ENCODE data around the gene VEGFB. TPM values are rescaled to one million over a fixed set of nuclear protein-coding genes. Genes with fewer than 3 reads are reported as not detected.
A peak's percentile ranks its signal among the peaks of the same experiment; 100 is the strongest.

VEGFB gene
- polyA plus RNA-seq, 2 of the 4 experiments (the other 2 are of a cell fraction), result 6.8 to 26.5 TPM

- ChIA-PET CTCF (interaction anchor here (1.0 to 20.5 kb wide), 9 partner anchors 9 to 437 kb away, joined by 3 to 448 read pairs (median 3); partner anchors contain the start of genes CATSPERZ, ESRRA, PLCB3 and PPP1R14B), POLR2A (no interaction called here)
- ATAC-seq (no peak), FAIRE-seq (no peak), DNase-seq (ENCODE audit: low read depth in 1 of 2, low spot score in 1 of 2) (no peak)
- WGBS (ENCODE audit: missing lambda C conversion rate), result 90% methylated on average over 15 of the region's 15 CpGs
- TF ChIP-seq ATOH8 (CRISPR knock-in tag; IDR thresholded peaks at IDR 0.05; ENCODE audit: low read depth) (no peak), CHD4 (IDR thresholded peaks at IDR 0.05; ENCODE audit: borderline replicate concordance) (no peak), HOXA7 (CRISPR knock-in tag; IDR thresholded peaks at IDR 0.05) (no peak), BCL3 (IDR thresholded peaks at IDR 0.05) (no peak), SREBF2 (IDR thresholded peaks at IDR 0.05) (no peak)
- Histone ChIP-seq H3K27ac (peak overlapping the region in 1 of 2 experiments; percentile 84; a peak in 3 of 6 replicates), H3K4me3 (no peak overlapping the region), H3K4me1 (peaks cover 41% of the 10 kb centered on the region), H3K9me3 (no peaks in the 10 kb centered on the region), H3K4me2 (no peak overlapping the region)
These were observed 40.8 kb downstream of the VEGFB start for GRCh38 chr11:64275031-64275800.

DNA sequence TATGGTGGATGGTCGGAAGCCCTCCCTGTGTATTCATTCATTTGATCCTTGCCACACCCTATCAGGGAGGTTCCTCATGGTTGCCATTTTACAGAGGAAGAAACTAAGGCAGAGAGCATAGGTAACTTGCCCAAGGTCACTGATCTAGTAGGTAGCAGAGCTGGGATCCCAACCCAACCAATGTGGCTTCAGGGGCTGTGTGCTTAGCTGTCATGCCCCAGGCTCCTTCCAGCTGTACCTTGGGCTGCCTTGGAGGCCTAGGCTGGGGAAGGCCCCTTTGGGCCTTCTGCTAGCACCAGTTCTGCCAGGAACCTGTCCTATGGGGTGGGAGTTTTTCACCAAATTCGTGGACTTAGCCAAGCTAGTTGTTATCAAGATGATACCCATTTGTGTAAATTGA is 41.5 kb downstream of the VEGFB start:
- H3K9me3 ChIP-seq, result no peaks in the 10 kb centered on the region
- WGBS (ENCODE audit: missing lambda C conversion rate), result 76% methylated on average over 2 of the region's 2 CpGs
- H3K4me2 ChIP-seq, result no peak overlapping the region; the same call in 2 of the 3 replicates
- no peak for DNase-seq (ENCODE audit: low read depth in 1 of 2, low spot score in 1 of 2)
- no peak overlapping the region for H3K4me3 ChIP-seq
- H3K27ac ChIP-seq, result peak overlapping the region in 1 of 2 experiments; percentile 84; a peak in 4 of 6 replicates
- POLR2A ChIA-PET, result interaction anchor here (1.3 kb wide), 1 partner anchor 9 kb away, joined by 6 read pairs; no protein-coding TSS in a partner anchor
- FAIRE-seq, result no peak
- CTCF ChIA-PET, result interaction anchor here (0.8 to 20.5 kb wide), 12 partner anchors 11 to 438 kb away, joined by 3 to 448 read pairs (median 4); partner anchors contain the start of genes CATSPERZ, ESRRA, PLCB3 and PPP1R14B
- H3K4me1 ChIP-seq, result peaks cover 41% of the 10 kb centered on the region
- TF ChIP-seq JUNB (IDR thresholded peaks at IDR 0.05) (no peak), KDM1A (IDR thresholded peaks at IDR 0.05; ENCODE audit: low read depth) (no peak), HES2 (IDR thresholded peaks at IDR 0.05) (no peak), CEBPB (IDR thresholded peaks at IDR 0.05) (no peak), HOXB5 (CRISPR knock-in tag; IDR thresholded peaks at IDR 0.05) (no peak), TP53 (CRISPR knock-in tag; IDR thresholded peaks at IDR 0.05) (no peak), KDM5A (IDR thresholded peaks at IDR 0.05) (no peak), HEYL (CRISPR knock-in tag; IDR thresholded peaks at IDR 0.05) (no peak), ZNF302 (CRISPR knock-in tag; IDR thresholded peaks at IDR 0.05) (no peak), PBX3 (IDR thresholded peaks at IDR 0.05) (no peak), ZFP36 (IDR thresholded peaks at IDR 0.05; ENCODE audit: borderline replicate concordance, partially characterized antibody) (no peak)
- no peak for ATAC-seq

DNA sequence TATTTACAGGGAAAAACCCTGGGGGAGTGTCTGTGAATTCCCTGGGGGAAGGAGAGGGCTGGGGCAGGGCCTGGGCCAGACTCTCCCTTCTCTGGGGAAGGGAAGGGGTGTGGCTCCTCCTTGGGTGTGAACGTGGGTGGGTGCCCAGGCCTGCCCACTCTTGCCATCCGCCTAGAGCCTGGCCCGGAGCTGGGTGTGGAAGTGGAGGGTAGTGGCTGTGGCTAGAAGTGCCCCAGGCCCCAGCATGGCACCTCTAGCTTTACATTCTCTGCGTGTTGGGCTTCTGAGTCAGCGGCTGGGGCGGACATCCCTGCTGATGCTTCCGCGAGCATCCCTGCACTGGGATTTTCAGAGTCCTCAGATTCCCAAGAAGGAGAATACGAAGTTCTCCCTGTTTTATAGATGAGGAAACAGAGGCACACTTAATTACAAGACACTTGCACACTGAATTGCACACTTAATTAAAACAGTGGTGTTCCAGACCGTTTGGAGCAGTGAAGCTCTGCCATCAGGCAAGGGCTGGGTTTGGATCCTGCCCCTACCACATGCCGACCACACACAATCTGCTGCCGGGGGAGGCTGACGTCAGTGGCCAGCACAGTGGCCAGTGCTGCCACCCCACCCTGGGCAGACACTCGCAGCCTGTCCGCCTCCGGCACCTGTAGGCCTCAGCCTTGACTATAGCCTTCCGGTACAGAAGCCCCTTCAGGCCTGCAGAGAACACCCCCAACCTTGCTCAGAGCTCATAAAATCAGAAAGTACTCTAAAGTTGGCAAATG is 42.5 kb downstream of the VEGFB start:
- peak overlapping the region; percentile 56 for H3K4me2 ChIP-seq

More for the DNA sequence above, 42.5 kb downstream of the VEGFB start:
- ChIA-PET CTCF (interaction anchor here (0.7 to 20.5 kb wide), 17 partner anchors 8 to 80 kb away, joined by 3 to 448 read pairs (median 3); partner anchors contain the start of genes CATSPERZ, ESRRA, PLCB3 and PPP1R14B), POLR2A (interaction anchor here (0.7 to 1.7 kb wide), 8 partner anchors 8 to 55 kb away, joined by 4 to 11 read pairs (median 6); partner anchors contain the start of genes CATSPERZ, FKBP2, PRDX5 and TRMT112)
- Histone ChIP-seq H3K9me3 (no peaks in the 10 kb centered on the region), H3K4me3 (no peak overlapping the region), H3K4me1 (peaks cover 40% of the 10 kb centered on the region), H3K27ac (peak overlapping the region; percentile 65 to 84)
- ATAC-seq (peak; percentile 88 to 91), FAIRE-seq (no peak), DNase-seq (ENCODE audit: low read depth in 1 of 2, low spot score in 1 of 2) (peak; percentile 44 to 81)
- WGBS (ENCODE audit: missing lambda C conversion rate), result 47% methylated on average over 15 of the region's 17 CpGs
- no peak for TF ChIP-seq EHF (CRISPR knock-in tag; IDR thresholded peaks at IDR 0.05)
- TF ChIP-seq, protein P1, sequence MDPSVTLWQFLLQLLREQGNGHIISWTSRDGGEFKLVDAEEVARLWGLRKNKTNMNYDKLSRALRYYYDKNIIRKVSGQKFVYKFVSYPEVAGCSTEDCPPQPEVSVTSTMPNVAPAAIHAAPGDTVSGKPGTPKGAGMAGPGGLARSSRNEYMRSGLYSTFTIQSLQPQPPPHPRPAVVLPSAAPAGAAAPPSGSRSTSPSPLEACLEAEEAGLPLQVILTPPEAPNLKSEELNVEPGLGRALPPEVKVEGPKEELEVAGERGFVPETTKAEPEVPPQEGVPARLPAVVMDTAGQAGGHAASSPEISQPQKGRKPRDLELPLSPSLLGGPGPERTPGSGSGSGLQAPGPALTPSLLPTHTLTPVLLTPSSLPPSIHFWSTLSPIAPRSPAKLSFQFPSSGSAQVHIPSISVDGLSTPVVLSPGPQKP (IDR thresholded peaks at IDR 0.05; ENCODE audit: low read depth, low read length), result no peak
- TF ChIP-seq FOSL2 (IDR thresholded peaks at IDR 0.05), result no peak
- peak; percentile 83 for TF ChIP-seq FOSL2 (CRISPR knock-in tag; IDR thresholded peaks at IDR 0.05)
- TF ChIP-seq, protein P2, sequence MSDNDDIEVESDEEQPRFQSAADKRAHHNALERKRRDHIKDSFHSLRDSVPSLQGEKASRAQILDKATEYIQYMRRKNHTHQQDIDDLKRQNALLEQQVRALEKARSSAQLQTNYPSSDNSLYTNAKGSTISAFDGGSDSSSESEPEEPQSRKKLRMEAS (IDR thresholded peaks at IDR 0.05), result peak; percentile 61
- TF ChIP-seq EP300 (IDR thresholded peaks at IDR 0.05), result no peak
- peak in 1 of 2 experiments; percentile 37; a peak in 1 of 5 replicates for TF ChIP-seq JUN (IDR thresholded peaks at IDR 0.05)

Data from A549 (cell line).